Uterus (tissue), 2 donors: Measurements from ENCODE around the gene IL26.

Experiments
- POLR2A ChIP-seq, 2 donors: fragments of 450-650 bp; IDR thresholded peaks; one replicate each; pipeline ENCODE4 v1.6.1; 2016; ENCODE audit warnings: antibody characterized with exemption in 2 of 2, mild to moderate bottlenecking in 1 of 2, moderate library complexity in 1 of 2
- TF ChIP-seq, protein P1 (sequence below), 4 experiments: fragments of 200-600 bp in 2 of 4; fragments of 450-650 bp in 2 of 4; sonication (generic) in 2 of 4; IDR thresholded peaks; one replicate each; pipeline ENCODE4 v1.5.1; 2016 to 2019; ENCODE audit warnings: antibody characterized with exemption in 4 of 4, mild to moderate bottlenecking in 2 of 4, moderate library complexity in 1 of 4

DNA sequence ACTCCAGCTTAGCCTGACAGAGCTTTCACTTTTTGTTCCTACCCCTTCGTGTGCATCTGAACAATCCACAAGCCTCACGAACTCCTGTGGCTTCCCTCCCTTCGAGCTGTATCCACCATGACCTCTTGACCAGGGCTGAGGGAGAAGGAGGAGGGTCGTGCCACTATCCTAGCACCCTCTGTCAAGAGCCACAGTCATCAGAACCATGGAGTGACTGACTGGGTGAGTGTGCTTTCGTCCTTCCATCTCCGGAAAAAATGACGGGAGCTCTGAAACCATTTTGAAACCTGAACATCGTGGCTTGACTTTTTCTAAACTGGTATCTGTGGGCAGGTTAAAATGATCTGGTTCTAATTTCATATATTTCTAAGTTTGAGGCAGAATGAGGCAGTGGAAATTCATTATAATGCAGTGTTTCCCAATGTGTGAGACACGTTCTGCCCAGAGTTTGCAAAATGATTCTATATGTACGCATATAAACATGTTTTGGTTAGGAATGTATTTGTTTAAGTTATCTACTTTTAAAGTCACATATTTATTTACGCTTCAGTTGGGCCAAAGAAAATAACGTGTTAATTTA lies 27.0 kb downstream of the IL26 start:
- TF ChIP-seq, protein P1, sequence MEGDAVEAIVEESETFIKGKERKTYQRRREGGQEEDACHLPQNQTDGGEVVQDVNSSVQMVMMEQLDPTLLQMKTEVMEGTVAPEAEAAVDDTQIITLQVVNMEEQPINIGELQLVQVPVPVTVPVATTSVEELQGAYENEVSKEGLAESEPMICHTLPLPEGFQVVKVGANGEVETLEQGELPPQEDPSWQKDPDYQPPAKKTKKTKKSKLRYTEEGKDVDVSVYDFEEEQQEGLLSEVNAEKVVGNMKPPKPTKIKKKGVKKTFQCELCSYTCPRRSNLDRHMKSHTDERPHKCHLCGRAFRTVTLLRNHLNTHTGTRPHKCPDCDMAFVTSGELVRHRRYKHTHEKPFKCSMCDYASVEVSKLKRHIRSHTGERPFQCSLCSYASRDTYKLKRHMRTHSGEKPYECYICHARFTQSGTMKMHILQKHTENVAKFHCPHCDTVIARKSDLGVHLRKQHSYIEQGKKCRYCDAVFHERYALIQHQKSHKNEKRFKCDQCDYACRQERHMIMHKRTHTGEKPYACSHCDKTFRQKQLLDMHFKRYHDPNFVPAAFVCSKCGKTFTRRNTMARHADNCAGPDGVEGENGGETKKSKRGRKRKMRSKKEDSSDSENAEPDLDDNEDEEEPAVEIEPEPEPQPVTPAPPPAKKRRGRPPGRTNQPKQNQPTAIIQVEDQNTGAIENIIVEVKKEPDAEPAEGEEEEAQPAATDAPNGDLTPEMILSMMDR (IDR thresholded peaks at IDR 0.05): no peak
- TF ChIP-seq POLR2A (IDR thresholded peaks at IDR 0.05): no peak
